B cell (primary cell): ENCODE results near the gene TMPRSS5. TPM values are rescaled to one million over a fixed set of nuclear protein-coding genes. Genes with fewer than 3 reads are reported as not detected.

Source experiments
- ATAC-seq: fragments of 200-7000 bp; cut with Tn5 transposase; one replicate; pipeline ENCODE4 v1.10.0; 2021; ENCODE audit warnings: low read depth, mild to moderate bottlenecking, moderate number of reproducible peaks, moderate library complexity
- CTCF ChIA-PET: fragments of 350-600 bp; sonication (Branson Sonifier 250); formaldehyde crosslinking; loops from one replicate; lab custom pipeline; 2021; ENCODE audit warnings: antibody characterized with exemption, inconsistent platforms; lab: Charles Lee
- POLR2A ChIA-PET: fragments of 350-600 bp; sonication (Branson Sonifier 250); formaldehyde crosslinking; loops from one replicate; lab custom pipeline; 2021; ENCODE audit warnings: antibody characterized with exemption; lab: Charles Lee
- DNase-seq: peaks from one replicate; pipeline ENCODE4 v3.0.0; 2013
- H2AFZ ChIP-seq: 2 replicates; pipeline ENCODE4 v1.6.1; 2012; ENCODE audit warnings: mild to moderate bottlenecking, low read depth, low read length; ENCODE audit not compliant: insufficient read depth, poor library complexity, severe bottlenecking
- H3K27ac ChIP-seq, 2 donors: 1 replicate in 1 of 2; 2 replicates in 1 of 2; pipeline ENCODE4 v1.5.1; 2012 to 2013; ENCODE audit warnings: low read length in 2 of 2, mild to moderate bottlenecking in 2 of 2, moderate library complexity in 1 of 2
- H3K27me3 ChIP-seq, 4 experiments: fragments of 200-600 bp in 1 of 4; sonication (generic) in 1 of 4; replicated peaks in 1 of 4; 1 replicate in 2 of 4; 2 replicates in 2 of 4; pipeline versions ENCODE4 v1.6.1 to v1.7.0; 2013 to 2016; ENCODE audit warnings: low read length in 3 of 4, mild to moderate bottlenecking in 2 of 4, mixed read lengths in 1 of 4, moderate library complexity in 1 of 4; ENCODE audit not compliant: insufficient read depth in 4 of 4, control insufficient read depth in 3 of 4; ENCODE audit errors: control extremely low read depth in 1 of 4
- H3K36me3 ChIP-seq, 2 experiments: replicated peaks in 1 of 2; 1 replicate in 1 of 2; 2 replicates in 1 of 2; pipeline versions ENCODE4 v1.6.1 to v1.7.1; 2013; ENCODE audit warnings: low read length in 1 of 2; ENCODE audit not compliant: insufficient read depth in 2 of 2, control insufficient read depth in 1 of 2; ENCODE audit errors: control extremely low read depth in 1 of 2, extremely low read depth in 1 of 2
- H3K4me1 ChIP-seq, 2 donors: fragments of 200-600 bp in 1 of 2; sonication (generic) in 1 of 2; 1 replicate in 1 of 2; 2 replicates in 1 of 2; pipeline versions ENCODE4 v1.5.1 to v1.6.1; 2013 to 2017; ENCODE audit warnings: low read length in 2 of 2; ENCODE audit not compliant: control insufficient read depth in 2 of 2, insufficient read depth in 2 of 2
- H3K4me2 ChIP-seq: replicated peaks from 2 replicates; pipeline ENCODE3; 2012; ENCODE audit warnings: mild to moderate bottlenecking, low read depth, low read length; ENCODE audit not compliant: poor library complexity, severe bottlenecking
- H3K4me3 ChIP-seq, 5 experiments: fragments of 200-600 bp in 1 of 5; sonication (generic) in 1 of 5; 1 replicate in 3 of 5; 2 replicates in 2 of 5; pipeline versions ENCODE4 v1.5.1 to v1.7.0; 2011 to 2016; ENCODE audit warnings: low read length in 4 of 5, mild to moderate bottlenecking in 4 of 5, low read depth in 2 of 5, control low read depth in 1 of 5, moderate library complexity in 1 of 5; ENCODE audit not compliant: insufficient read depth in 1 of 5; ENCODE audit errors: control extremely low read depth in 1 of 5, extremely low read depth in 1 of 5
- H3K79me2 ChIP-seq: fragments of 200-600 bp; sonication (generic); one replicate; pipeline ENCODE4 v1.6.0; 2016; ENCODE audit warnings: low read length; ENCODE audit not compliant: control insufficient read depth, insufficient read depth
- H3K9ac ChIP-seq: fragments of 200-600 bp; sonication (generic); 2 replicates; pipeline ENCODE4 v1.6.1; 2017; ENCODE audit warnings: mild to moderate bottlenecking, low read length, moderate library complexity
- H3K9me3 ChIP-seq, 3 donors: one replicate each; pipeline versions ENCODE4 v1.6.1 to v1.7.1; 2013; ENCODE audit warnings: low read length in 2 of 3; ENCODE audit not compliant: control insufficient read depth in 2 of 3, insufficient read depth in 1 of 3; ENCODE audit errors: control extremely low read depth in 1 of 3
- H4K20me1 ChIP-seq: 2 replicates; pipeline ENCODE4 v1.6.0; 2012; ENCODE audit warnings: mild to moderate bottlenecking, low read length; ENCODE audit not compliant: insufficient read depth, control insufficient read depth, poor library complexity, severe bottlenecking
- H3K27ac Mint-ChIP-seq: one replicate; pipeline ENCODE4 v1.8.0; 2021; ENCODE audit warnings: mixed read lengths
- H3K27me3 Mint-ChIP-seq: one replicate; pipeline ENCODE4 v1.8.0; 2021; ENCODE audit warnings: mixed read lengths
- H3K4me1 Mint-ChIP-seq: one replicate; pipeline ENCODE4 v1.8.0; 2021; ENCODE audit warnings: mixed read lengths
- H3K4me3 Mint-ChIP-seq: one replicate; pipeline ENCODE4 v1.8.0; 2021; ENCODE audit warnings: mixed read lengths
- H3K9me3 Mint-ChIP-seq: one replicate; pipeline ENCODE4 v1.8.0; 2022; ENCODE audit warnings: mixed read lengths; ENCODE audit not compliant: insufficient read depth
- CTCF ChIP-seq: fragments of 200-600 bp; IDR thresholded peaks from one replicate; pipeline ENCODE4 v1.8.0; 2022; ENCODE audit warnings: antibody characterized with exemption, mild to moderate bottlenecking
- EZH2 ChIP-seq: IDR thresholded peaks from 2 replicates; pipeline ENCODE4 v1.6.1; 2012; ENCODE audit warnings: borderline replicate concordance, low read depth, mild to moderate bottlenecking, moderate library complexity, low read length; ENCODE audit not compliant: insufficient read depth, poor library complexity, severe bottlenecking
- WGBS: methylation state at CpG from one replicate; pipeline ENCODE4 v1.1.5; 2013; ENCODE audit warnings: missing lambda C conversion rate; ENCODE audit not compliant: insufficient coverage; 5-methylcytosine and 5-hydroxymethylcytosine counted together
- intact Hi-C: fragments of 100-400 bp; cut with micrococcal nuclease; formaldehyde crosslinking; loops from one replicate; pipeline ENCODE4 v1.10.0; 2022
- polyA plus RNA-seq: library from polyadenylated mRNA; depleted of rRNA; stranded (reverse); fragments of >200 nt; gene quantifications from 2 replicates; pipeline ENCODE4 v1.2.3, GENCODE V29; 2012
- total RNA-seq, 2 donors: library from RNA; stranded (reverse); fragments of 120-200 nt in 1 of 2; gene quantifications; 1 replicate in 1 of 2; 2 replicates in 1 of 2; pipeline versions ENCODE4 v1.2.3 to v1.2.4, GENCODE V29; 2013 to 2022

The TMPRSS5 gene
- total and polyA plus RNA-seq, 2 donors (not counting 1 experiment from before 2014, with no cell fraction given), result 0.74 to 0.86 TPM

- no peaks in the 10 kb centered on the region for H3K36me3 ChIP-seq
- 82% methylated on average over 3 of the region's 11 CpGs for WGBS
- Mint-ChIP-seq H3K4me3 (no peak overlapping the region), H3K27me3 (no peaks in the 10 kb centered on the region), H3K9me3 (no peaks in the 10 kb centered on the region), H3K4me1 (no peaks in the 10 kb centered on the region), H3K27ac (no peak overlapping the region)
- ATAC-seq (no peak), DNase-seq (no peak)
- POLR2A ChIA-PET, result no interaction called here
- no peaks in the 10 kb centered on the region for H3K79me2 ChIP-seq
- H3K9ac ChIP-seq, result no peak overlapping the region
- H3K4me2 ChIP-seq, result no peak overlapping the region
- no peaks in the 10 kb centered on the region for H3K4me1 ChIP-seq
- H2AFZ ChIP-seq, result no peak overlapping the region
- intact Hi-C loops, result no loop called here
- H3K9me3 ChIP-seq, result no peaks in the 10 kb centered on the region
- H3K4me3 ChIP-seq, result no peak overlapping the region
- H3K27ac ChIP-seq, result no peak overlapping the region
- H3K27me3 ChIP-seq, result no peaks in the 10 kb centered on the region
- H4K20me1 ChIP-seq, result no peaks in the 10 kb centered on the region
- TF ChIP-seq CTCF (no peak), EZH2 (no peak)
- CTCF ChIA-PET, result no interaction called here
Observed at GRCh38 chr11:113664069-113664980, 41.8 kb downstream of the TMPRSS5 start.

GRCh38 chr11:113663567-113663966 lies 42.5 kb downstream of the TMPRSS5 start:
- Histone ChIP-seq H3K79me2 (no peaks in the 10 kb centered on the region), H3K4me3 (no peak overlapping the region), H3K27me3 (no peaks in the 10 kb centered on the region), H3K9me3 (no peaks in the 10 kb centered on the region), H3K9ac (no peak overlapping the region), H3K4me2 (no peak overlapping the region), H3K36me3 (no peaks in the 10 kb centered on the region), H3K27ac (no peak overlapping the region), H4K20me1 (no peaks in the 10 kb centered on the region), H3K4me1 (no peaks in the 10 kb centered on the region), H2AFZ (no peak overlapping the region)
- no peak for DNase-seq
- no peaks in the 10 kb centered on the region for H3K4me1 Mint-ChIP-seq
- H3K27me3 Mint-ChIP-seq, result no peaks in the 10 kb centered on the region
- no peaks in the 10 kb centered on the region for H3K9me3 Mint-ChIP-seq
- H3K4me3 Mint-ChIP-seq, result no peak overlapping the region
- CTCF ChIA-PET, result no interaction called here
- TF ChIP-seq EZH2, result no peak
- TF ChIP-seq CTCF, result no peak
- intact Hi-C loops, result no loop called here
- POLR2A ChIA-PET, result no interaction called here
- no peak overlapping the region for H3K27ac Mint-ChIP-seq
- WGBS, result 91% methylated on average over 1 of the region's 2 CpGs
- no peak for ATAC-seq
